GM23248 (cell line): Measurements from ENCODE around the gene SEZ6L2.

Experiments
- EZH2 ChIP-seq: fragments of 200-600 bp; sonication (generic); IDR thresholded peaks from 2 replicates; pipeline ENCODE4 v1.6.1; 2018; ENCODE audit warnings: antibody characterized with exemption, mild to moderate bottlenecking; ENCODE audit not compliant: insufficient read depth, poor library complexity, severe bottlenecking
- EZH2phosphoT487 ChIP-seq: fragments of 200-600 bp; sonication (generic); IDR thresholded peaks from 2 replicates; pipeline ENCODE4 v1.6.1; 2018; ENCODE audit warnings: antibody characterized with exemption, moderate library complexity, mild to moderate bottlenecking, low read depth; ENCODE audit not compliant: insufficient read depth

DNA sequence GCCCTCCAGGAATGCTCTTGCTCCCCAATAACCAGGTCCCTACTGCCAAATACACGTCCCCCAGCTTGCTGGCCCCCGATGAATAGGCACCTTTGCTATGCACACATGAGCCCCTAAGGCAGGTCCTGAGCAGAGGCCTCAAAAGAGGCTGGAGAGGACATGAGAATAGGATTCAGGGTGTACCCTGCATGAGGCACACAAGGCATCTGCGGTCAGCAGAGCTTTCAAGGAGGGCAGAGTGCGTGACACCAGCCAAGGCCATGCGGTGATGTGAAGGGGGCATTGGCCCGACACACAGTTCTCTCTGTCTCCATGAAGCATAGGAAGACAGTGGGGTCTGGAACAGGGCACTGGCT, 6.9 kb downstream of the SEZ6L2 start:
- TF ChIP-seq EZH2phosphoT487: no peak
- no peak for TF ChIP-seq EZH2
